ENCODE data around the gene USP12.
"Not testable (repeated sequence)": the region's sequence is repeated elsewhere in the genome, so short reads cannot be mapped to it uniquely, and the experiment has no call there.

USP12 gene

DNA sequence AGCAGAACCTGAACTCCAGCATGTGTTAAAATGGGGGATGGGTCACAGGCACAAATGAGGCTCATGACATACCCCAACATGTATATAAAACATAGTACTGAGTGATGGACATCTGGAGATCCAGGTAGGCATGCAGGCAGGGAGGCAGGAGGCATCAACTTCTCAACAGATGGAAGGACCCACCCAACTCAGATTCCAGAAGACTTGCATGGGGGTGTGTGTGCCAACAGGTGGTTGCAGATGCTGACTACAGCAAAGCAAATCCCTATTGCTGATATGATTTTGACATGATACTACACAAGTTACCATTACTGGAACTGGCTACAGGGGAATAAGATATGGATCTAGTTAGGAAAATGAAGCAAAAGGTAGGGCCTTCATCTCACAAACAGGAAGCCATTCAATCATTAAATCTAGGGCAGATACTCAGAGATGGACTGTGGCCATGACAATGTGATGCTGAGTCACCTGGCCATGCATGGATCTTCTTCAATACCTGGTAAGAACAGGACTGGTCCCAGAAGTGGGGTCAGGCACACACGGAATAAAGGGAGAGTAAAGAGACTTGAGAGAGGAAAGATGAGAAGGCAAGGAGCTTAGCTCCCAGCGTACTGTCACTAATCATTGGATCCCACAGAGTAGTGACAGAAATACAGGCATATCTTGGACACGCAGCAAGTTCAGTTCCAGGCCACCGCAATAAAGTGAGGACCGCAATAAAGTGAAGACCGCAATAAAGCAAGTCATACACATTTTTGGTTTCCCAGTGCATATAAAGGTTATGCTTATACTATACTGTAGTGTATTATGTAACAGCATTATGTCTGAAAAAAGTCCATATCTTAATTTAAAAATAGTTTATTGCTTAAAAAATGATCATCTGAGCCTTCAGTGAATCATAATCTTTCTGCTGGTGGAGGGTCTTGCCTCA is 91.3 kb downstream of the USP12 start:
- FAIRE-seq, result no peak

DNA sequence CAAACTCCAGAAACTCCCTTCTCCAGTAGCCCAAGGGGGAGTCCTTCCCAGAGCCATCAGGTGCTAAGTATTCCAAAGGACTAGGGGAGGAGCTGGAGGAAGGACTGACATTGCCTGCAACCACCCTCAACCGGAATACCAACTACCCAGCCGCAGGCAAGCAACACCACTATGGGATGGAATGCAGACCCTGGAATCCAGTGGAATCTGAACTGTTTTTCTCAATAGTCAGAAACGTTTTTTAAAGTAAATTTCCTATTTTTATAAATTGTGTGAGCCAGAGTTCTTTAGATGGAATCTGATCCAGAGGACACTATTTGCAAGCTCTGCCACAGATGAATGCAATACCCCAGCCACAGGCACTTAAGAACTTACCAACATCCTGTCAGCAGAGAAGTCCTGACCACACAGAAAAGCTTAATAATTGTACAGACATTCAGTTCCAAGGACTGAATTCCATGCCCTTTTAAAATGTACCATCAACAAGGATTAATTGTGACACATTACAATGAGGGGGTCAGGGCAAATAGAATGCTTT is 92.1 kb downstream of the USP12 start:
- FAIRE-seq (no peak), DNase-seq (ENCODE audit: low spot score) (no peak)

More for the DNA sequence above, 91.3 kb downstream of the USP12 start:
- DNase-seq (ENCODE audit: low spot score), result no peak

DNA sequence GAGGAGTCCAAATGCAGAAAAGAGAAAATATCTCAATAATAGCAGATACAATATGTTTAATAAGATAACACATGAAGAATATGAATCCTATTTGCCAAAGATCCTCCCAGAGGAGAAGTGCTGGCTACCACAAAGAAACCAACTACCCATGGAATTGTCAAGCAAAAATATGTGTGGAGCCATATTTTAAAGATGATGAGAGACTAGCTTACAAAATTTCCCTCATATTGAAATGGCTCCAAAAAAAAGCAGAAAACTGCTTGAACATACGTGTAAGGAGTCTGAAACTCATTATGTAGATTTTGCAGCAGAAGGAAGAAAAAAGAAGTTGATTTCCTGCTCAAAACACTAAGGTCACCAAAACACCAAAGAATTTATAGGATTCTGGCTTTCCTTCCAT is 94.2 kb downstream of the USP12 start:
- DNase-seq (ENCODE audit: low spot score), result no peak
- no peak for FAIRE-seq

DNA sequence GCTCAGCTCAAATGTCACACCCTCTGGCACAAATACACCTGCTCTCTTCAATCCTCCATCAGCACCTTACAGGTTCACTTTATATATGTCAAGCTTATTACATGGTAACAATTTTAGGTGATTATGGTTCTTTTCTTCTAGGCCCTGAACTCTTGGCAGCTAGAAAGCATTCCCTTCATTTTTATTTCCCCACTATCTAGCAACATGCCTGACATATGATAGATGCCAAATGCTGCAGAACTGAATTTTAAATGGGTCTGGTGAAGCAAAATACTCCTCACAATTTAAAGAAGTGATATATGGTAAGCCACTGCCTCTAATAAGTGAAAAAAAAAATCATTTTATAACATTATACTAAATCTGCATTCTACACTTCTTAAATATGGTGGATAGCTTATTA is 95.2 kb downstream of the USP12 start:
- DNase-seq (ENCODE audit: low spot score), result no peak
- FAIRE-seq, result no peak

DNA sequence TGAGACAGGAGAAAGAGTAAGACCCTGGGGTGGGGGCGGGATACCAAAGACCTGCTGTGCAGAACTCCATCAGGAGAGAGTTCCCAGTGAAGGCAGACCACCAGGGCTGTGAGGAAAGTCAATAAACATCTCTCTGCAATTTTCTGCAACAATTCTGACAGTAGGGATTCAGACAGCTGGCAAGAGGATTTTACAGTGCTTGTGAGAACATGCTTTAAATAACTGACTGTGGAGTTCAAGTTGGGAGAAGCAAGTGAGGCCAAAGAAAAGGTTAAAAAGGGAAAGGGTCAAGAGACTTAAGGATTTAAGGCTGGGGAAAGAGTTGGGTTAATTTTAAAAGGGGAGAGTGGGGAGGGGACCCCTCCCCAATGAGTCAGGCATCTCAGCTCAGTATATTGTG is 98.4 kb downstream of the USP12 start:
- FAIRE-seq (no peak), DNase-seq (ENCODE audit: low spot score) (no peak)

DNA sequence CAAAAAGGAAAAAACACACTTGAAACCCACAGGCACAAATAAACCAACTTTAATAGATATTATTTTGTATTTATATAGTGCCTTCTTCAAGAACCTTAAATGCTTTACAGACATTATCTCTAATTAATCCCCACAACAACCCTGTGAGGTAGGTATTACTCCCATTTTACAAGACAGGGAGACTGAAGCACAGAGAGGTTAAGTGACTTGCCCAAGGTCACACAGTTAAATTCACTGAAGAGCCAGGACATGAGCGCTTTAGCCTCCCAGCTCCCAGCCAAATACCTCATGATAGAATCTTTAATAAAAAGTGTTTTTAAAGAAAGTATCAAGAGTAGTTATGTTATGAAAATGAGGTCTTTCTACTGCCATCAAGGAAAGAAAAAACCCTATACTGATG is 105.5 kb downstream of the USP12 start:
- FAIRE-seq; DNase-seq (ENCODE audit: low spot score): not testable (repeated sequence)

DNA sequence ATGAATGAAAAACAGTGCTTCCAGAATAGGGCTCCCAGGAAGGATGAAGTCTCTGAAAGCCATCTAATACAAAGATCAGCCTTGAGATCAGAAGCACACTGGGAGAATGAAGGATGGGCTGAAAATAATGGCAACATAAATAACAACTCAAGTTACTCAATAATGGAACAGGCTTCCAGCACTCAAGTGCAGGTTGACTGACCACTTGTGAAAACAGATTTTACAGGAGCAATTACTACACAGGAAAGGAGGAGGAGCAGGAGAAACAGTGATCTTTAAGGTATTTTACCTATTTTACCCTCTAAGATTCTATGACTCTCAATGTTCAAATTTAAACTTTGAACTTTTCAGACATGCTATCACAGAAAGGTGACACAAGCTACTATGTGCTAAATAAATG is 106.0 kb downstream of the USP12 start:
- FAIRE-seq (no peak), DNase-seq (ENCODE audit: low spot score) (no peak)

DNA sequence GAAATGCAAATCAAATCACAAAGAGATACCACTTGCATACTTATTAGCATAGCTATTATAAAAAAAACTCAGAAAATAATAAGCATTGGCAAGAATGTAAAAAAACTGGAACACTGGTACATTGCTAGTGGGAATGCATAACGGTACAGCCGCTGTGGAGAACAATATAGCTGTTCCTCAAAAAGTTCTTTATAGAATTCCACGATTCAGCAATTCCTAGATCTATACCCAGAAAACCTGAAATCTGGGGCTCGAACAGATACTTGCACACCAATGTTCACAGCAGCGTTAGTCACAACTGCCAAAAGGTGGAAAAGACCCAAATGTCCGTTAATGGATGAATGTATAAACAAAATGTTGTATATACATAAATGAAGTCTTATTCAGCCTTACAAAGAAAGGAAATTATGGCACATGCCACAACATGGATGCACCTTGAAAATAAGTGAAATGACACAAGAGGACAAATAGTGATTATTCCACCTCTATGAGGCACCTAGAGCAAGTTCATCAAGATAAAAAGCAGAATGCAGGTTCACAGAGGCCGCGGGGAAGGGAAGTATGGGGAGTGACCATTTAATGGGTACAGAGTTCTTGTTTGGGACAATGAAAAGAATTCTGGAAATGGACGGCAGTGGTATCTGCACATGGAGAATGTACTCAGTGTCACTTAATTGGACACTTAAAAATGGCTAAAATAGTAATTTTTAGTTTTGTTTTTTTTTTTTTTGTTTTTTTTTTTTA is 107.2 kb downstream of the USP12 start:
- DNase-seq (ENCODE audit: low spot score), result no peak
- FAIRE-seq, result no peak

DNA sequence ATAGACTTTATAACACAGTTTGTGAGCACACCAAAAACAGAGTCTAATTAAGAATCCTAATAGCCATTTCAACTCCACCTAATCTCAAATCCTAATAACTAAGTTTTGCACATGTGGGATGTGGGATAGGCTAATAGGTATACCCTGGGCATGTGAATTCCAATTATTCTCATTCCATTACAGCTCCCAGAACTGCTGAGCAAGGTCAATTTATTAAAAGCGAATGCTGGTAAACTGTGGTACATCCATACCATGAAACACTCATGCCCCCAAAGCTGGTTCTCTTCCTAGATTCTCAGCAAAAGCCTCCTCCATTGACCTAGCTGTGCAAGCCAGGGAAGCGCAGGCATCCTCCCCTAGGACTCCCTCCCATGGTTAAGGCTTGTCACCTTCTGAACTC is 113.8 kb downstream of the USP12 start:
- DNase-seq (ENCODE audit: low spot score) (no peak), FAIRE-seq (no peak)

DNA sequence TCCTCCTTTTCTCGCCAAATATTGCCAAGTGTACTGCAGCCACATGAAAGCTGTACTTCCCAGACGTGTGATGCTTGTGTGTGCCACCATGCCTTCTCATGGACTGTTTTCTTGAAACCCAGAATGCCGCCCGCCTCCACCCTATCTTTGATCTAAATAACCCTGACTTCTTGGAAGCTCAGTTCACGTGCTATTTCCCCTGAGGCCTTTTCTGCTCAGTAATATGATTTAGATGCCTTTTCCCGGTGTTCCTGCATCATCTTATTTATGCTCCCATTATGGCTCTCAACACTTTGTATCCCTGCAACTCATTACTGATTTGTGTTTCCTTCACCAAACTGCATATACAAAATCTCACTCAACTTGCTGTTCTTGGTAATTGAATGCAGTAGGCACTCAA is 116.1 kb downstream of the USP12 start:
- DNase-seq (ENCODE audit: low spot score) (no peak), FAIRE-seq (no peak)

DNA sequence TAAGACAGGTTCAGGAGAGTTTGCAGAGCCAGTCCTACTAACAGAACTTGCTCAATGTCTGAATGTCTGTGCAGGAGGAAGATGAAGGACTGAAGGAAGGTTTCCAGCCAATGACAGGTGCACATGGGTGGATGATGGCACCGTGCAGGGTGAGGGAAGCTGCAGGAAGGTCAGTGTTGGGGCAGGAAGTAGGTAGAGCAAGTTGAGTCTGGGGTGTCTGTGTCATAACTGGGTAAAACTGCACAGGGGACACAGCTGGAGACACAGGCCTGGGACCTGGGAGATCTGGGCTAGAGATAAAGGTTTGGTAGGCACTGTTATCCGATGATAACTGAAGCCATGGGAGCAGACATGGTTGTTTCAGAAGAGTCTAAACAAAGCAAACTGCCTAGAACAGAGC is 116.9 kb downstream of the USP12 start:
- FAIRE-seq (no peak), DNase-seq (ENCODE audit: low spot score) (no peak)

DNA sequence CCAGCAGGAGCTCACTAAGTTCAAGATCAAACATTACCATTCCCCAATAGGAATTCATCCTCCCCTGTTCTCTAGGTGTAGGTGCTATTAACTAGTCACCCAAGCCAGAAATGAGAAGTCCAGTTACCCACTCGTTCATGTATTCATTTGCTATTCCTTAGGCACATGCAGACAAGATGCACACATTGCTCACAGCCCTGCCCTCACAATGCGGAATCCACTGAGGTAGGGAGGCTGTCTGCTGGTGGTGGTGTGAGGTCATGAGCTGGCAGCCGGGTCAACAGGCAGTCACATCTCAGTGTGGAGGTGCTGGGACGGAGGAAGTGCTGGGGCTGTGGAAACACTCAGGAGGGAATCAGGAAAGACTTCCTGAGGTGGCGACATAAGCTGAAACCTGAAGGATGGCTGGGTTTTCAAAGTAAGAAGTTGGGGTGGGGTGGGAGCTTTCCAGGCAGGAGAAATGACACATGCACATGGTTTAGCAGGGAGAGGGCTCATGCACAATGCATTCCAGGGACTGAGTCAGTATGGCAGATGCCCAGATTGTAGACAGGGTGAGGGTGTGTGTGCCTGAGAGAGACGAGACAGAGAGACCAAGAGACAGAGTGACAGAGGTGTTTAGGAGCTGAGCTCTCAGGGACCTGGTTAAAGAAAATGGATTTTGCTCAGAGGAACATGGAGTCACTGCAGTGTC is 117.6 kb downstream of the USP12 start:
- DNase-seq (ENCODE audit: low spot score), result peak; percentile 57

DNA sequence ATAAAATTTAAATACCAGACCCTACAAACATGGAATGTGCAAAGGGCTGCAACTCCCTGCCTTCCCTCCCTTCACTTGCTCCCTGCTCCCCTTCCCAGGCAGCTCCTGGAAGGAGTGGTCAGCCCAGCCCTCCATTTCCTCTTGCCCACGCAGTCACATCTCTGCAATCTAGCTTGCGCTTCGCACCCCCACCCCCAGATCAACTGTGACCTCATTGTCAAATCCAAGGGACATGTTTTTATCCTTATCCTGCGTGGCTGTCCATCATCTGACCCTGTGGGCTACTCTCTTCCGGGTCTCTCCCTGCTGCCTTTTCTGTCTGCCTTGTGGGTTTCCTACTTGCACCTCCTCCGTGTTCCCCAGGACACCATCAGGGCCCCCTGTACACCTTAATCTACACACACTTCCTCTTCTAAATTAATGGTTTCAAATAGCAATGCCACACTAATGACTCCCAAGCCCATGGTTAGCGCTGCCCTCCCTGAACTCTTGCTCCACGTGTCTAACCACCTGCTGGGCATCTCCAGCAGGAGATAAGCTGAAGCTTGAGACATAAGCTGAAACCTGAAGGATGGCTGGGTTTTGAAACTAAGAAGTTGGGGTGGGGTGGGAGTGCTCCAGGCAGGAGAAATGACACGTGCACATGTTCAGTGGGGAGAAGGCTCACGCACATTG is 118.3 kb downstream of the USP12 start:
- FAIRE-seq, result no peak

More for the DNA sequence above, 117.6 kb downstream of the USP12 start:
- FAIRE-seq, result no peak

DNA sequence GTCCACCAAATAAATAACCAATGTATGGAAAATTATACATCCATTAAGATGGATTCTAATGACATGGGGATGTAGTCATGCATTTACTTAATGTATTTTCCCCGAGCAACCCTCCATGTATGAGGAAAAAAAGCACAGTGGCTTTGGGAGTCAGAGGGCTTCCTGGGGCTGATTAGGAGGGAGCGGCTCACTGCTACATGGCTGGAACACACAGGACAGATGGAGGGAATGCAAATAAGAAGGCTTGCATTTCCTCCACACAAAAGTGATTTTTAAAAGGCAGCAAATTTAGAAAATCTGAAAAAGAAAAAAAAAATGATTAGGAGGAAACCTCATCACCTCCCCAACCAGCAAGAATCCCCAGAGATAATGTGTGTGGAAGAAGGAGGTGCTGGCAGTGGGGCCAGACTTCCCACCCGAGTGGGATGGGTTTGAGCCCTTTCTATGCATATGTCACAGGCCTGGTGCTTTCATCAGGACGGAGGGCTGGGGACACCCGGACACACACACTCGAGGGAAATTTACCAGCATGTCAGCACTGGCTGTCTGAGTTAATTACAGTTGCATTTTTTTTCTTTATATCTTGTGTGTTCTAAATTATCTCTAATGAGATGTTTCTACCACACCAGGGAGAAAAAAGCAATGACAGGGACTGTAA is 118.9 kb downstream of the USP12 start:
- FAIRE-seq (no peak), DNase-seq (ENCODE audit: low spot score) (no peak)

More for the DNA sequence above, 118.3 kb downstream of the USP12 start:
- no peak for DNase-seq (ENCODE audit: low spot score)

DNA sequence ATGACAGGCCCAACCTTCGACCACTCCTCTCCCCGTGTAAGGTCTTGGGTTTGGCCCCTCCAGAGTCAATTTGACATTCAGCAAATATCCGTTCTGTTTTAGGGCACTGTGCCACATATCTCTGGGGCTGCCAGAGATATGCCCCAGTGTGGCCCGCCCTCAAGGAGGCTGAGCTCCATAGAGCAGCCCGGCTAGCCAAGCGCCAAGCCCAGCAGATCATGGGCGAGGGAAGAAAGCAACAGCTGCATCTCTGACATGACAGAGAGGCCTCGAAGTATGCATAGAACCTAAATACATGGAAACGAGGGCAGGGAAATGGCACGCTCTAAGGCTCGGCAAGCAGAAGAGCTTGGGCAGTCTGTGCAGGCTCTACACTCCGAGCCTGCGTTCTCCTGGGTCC is 124.5 kb downstream of the USP12 start:
- no peak for FAIRE-seq

DNA sequence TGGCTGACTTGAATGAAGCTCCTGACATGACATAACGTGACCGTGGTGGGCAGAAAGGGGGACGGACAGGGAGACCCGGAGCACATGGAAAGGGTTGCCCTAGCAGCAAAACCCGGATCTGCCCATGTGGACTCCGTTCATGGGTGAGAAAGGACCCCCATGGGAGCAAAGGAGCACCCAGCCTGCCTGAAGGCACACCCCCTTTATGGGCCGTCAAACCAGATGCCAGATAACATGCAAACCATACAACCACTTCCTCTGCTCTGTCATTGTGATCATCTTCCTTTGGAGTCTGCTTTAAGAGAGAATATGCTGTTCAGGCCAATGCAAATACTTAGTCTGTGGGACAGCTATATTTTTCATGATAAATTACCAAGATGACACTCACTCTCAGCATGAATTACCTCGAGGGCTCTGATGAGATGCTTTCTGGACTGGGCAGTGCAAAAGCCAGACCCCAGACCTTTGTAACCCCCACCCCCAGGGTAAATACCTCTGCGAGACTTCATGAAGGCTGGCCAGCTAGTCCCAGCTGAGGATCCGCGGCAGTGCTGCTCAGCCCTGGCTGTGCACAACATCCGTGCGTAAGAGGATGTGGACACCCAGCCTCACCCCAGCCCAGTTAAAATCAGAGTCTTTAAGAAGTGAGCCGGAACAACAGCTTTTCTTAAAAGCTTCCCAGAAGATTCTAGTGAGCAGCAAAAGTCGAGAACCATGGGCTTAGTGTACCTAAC is 126.6 kb downstream of the USP12 start:
- no peak for DNase-seq (ENCODE audit: low spot score)
- FAIRE-seq, result no peak

More for the DNA sequence above, 124.5 kb downstream of the USP12 start:
- no peak for DNase-seq (ENCODE audit: low spot score)

DNA sequence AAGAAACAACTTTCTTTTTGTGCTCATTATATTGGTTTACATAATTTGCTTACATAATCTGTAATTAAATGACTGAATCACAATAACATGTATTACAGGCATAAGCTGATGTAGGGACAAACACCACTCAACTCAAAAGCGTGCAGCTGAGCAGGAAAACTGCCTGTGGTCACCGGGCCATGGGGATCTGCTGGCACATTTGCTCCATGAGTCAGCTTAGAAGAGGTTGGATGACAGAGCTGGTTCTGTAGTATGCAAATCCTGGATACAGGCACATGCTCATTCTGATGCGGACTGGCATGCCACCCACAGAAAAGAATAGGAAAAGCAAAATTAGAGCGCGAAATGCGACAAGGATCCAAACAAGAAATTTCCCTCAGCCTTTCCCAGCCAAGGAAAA is 128.6 kb downstream of the USP12 start:
- FAIRE-seq, result no peak
- peak; percentile 82 for DNase-seq (ENCODE audit: low spot score)

DNA sequence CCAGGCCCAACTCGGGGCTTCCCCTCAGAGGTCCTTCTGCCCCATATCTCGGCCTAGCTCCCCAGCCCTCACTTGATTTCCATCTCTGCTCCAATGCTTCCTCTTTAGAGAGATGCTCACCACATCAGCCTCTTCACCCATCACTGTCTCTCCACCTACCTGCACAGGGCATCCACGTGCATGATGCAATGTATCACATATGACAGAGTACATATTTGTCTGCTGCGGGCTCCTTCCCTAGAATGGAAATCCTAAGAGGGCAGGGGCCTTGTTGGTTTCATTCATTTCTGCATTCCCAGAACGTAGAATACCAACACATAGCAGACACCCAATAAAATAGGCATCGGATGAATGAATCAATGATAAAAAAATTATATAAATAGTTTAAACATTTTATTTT is 130.3 kb downstream of the USP12 start:
- FAIRE-seq (no peak), DNase-seq (ENCODE audit: low spot score) (no peak)

DNA sequence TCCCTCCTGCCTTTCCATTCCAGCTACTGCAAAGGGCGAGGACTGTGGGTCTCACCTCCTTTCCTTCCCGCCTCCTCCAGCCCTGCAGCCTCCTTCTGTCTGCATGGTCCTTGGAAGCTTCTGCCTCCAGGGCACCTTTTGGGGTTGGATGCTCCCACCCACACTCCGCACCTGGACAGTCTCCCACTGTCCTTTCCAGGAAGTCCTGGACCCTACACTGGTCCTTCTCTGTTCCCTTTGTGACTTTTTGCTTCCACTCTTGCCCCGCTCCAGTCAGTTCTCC is 130.8 kb downstream of the USP12 start:
- FAIRE-seq, result no peak

DNA sequence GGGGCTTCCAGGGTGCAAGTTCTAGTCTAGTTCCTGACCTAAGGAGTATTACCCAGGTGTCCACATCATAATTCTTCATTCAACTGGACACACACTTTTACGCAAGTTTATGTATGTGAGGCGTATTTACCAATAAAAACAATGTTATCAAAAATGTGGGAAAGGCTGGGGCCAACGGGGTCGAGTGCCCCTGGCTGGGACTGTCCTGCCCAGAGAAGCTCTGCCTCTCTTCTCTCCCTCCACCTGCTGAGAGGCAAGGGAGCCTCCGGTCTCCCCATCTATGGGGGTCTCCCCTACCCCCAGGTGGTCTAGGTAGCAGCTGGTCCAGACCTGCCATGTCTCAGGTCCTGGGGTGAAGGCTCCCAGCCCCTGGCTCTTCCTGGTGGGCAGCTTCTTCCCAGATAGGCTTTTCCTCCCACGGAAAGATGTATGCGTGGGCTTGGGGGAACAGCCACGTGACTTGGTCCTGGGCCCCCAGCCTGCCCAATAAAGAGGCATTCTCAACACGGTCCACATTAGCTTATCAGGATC is 132.4 kb downstream of the USP12 start:
- no peak for FAIRE-seq
- DNase-seq (ENCODE audit: low spot score), result no peak

More for the DNA sequence above, 130.8 kb downstream of the USP12 start:
- no peak for DNase-seq (ENCODE audit: low spot score)
